ENCODE results near the gene MCFD2.

MCFD2 gene

GRCh38 chr2:46872902-46873603 is 42.6 kb downstream of the MCFD2 start:
- Histone ChIP-seq H2BK120ac (ENCODE audit: low read depth, low read length) (no peak overlapping the region), H3K4me1 (ENCODE audit: control insufficient read depth in 2 of 2, insufficient read depth in 1 of 2, low read depth in 1 of 2, low read length in 2 of 2) (peaks cover 4 to 9% of the 10 kb centered on the region in 2 donors), H3K14ac (ENCODE audit: low read length) (no peak overlapping the region), H2BK5ac (ENCODE audit: low read length) (no peak overlapping the region), H3K18ac (ENCODE audit: low read length) (no peak overlapping the region), H3K4me3 (ENCODE audit: low read length in 2 of 2) (no peak overlapping the region), H3K27me3 (ENCODE audit: control insufficient read depth in 3 of 3, insufficient read depth in 3 of 3, low read depth in 1 of 3, low read length in 3 of 3) (peaks cover 0 to 5% (median 0%) of the 10 kb centered on the region in 3 experiments), H2BK15ac (ENCODE audit: low read length) (no peak overlapping the region), H3K36me3 (replicated peaks in 1 of 2; ENCODE audit: control insufficient read depth in 2 of 2, insufficient read depth in 2 of 2, low read length in 2 of 2) (peaks cover 0 to 3% of the 10 kb centered on the region in 2 donors), H2AK5ac (ENCODE audit: low read depth, low read length) (no peak overlapping the region), H4K8ac (ENCODE audit: low read depth, low read length) (no peak overlapping the region), H3K79me1 (ENCODE audit: low read depth, low read length) (no peaks in the 10 kb centered on the region), H3K4ac (ENCODE audit: low read length) (no peak overlapping the region), H3K27ac (replicated peaks; ENCODE audit: low read length) (no peak overlapping the region), H3K4me2 (ENCODE audit: insufficient read depth, low read length, poor library complexity, severe bottlenecking) (no peak overlapping the region), H3K9ac (ENCODE audit: low read depth, low read length, poor library complexity) (no peak overlapping the region), H3K23ac (ENCODE audit: low read depth, low read length, poor library complexity) (no peak overlapping the region), H2BK12ac (ENCODE audit: low read length) (no peak overlapping the region), H4K91ac (ENCODE audit: low read depth, low read length, poor library complexity) (no peak overlapping the region), H3K9me3 (replicated peaks in 1 of 2; ENCODE audit: control insufficient read depth in 2 of 2, insufficient read depth in 1 of 2, low read depth in 1 of 2, low read length in 2 of 2) (peaks cover 6 to 9% of the 10 kb centered on the region in 2 donors), H2AFZ (ENCODE audit: low read length) (peak overlapping the region; percentile 58)
- DNase-seq (ENCODE audit: low spot score): no peak
- WGBS, 2 donors (ENCODE audit: extremely low coverage in 2 of 2, insufficient read length in 2 of 2, insufficient replicate concordance in 1 of 2): no CpG with 5 or more reads among the region's 4 CpGs

- Histone ChIP-seq H2AK5ac (ENCODE audit: low read depth, low read length) (no peak overlapping the region), H2BK12ac (ENCODE audit: low read length) (no peak overlapping the region), H4K91ac (ENCODE audit: low read depth, low read length, poor library complexity) (no peak overlapping the region), H3K23ac (ENCODE audit: low read depth, low read length, poor library complexity) (no peak overlapping the region), H2AFZ (ENCODE audit: low read length) (no peak overlapping the region), H3K18ac (ENCODE audit: low read length) (no peak overlapping the region), H2BK120ac (ENCODE audit: low read depth, low read length) (no peak overlapping the region), H3K9ac (ENCODE audit: low read depth, low read length, poor library complexity) (no peak overlapping the region), H3K14ac (ENCODE audit: low read length) (no peak overlapping the region), H3K4me2 (ENCODE audit: insufficient read depth, low read length, poor library complexity, severe bottlenecking) (no peak overlapping the region), H3K4me3 (ENCODE audit: low read length in 2 of 2) (no peak overlapping the region), H3K79me1 (ENCODE audit: low read depth, low read length) (no peaks in the 10 kb centered on the region), H3K9me3 (replicated peaks in 1 of 2; ENCODE audit: control insufficient read depth in 2 of 2, insufficient read depth in 1 of 2, low read depth in 1 of 2, low read length in 2 of 2) (peaks cover 0 to 9% of the 10 kb centered on the region in 2 donors), H3K27ac (replicated peaks; ENCODE audit: low read length) (no peak overlapping the region), H3K4ac (ENCODE audit: low read length) (no peak overlapping the region), H2BK15ac (ENCODE audit: low read length) (no peak overlapping the region), H4K8ac (ENCODE audit: low read depth, low read length) (no peak overlapping the region), H2BK5ac (ENCODE audit: low read length) (no peak overlapping the region), H3K27me3 (ENCODE audit: control insufficient read depth in 3 of 3, insufficient read depth in 3 of 3, low read depth in 1 of 3, low read length in 3 of 3) (no peaks in the 10 kb centered on the region), H3K4me1 (ENCODE audit: control insufficient read depth in 2 of 2, insufficient read depth in 1 of 2, low read depth in 1 of 2, low read length in 2 of 2) (peaks cover 4 to 7% of the 10 kb centered on the region in 2 donors), H3K36me3 (replicated peaks in 1 of 2; ENCODE audit: control insufficient read depth in 2 of 2, insufficient read depth in 2 of 2, low read length in 2 of 2) (no peaks in the 10 kb centered on the region)
- no CpG with 5 or more reads among the region's 6 CpGs for WGBS, 2 donors (ENCODE audit: extremely low coverage in 2 of 2, insufficient read length in 2 of 2, insufficient replicate concordance in 1 of 2)
- DNase-seq (ENCODE audit: low spot score): no peak
These were observed 43.6 kb downstream of the MCFD2 start for GRCh38 chr2:46871976-46872381.

- Histone ChIP-seq H3K4me2 (ENCODE audit: insufficient read depth, low read length, poor library complexity, severe bottlenecking) (no peak overlapping the region), H2AK5ac (ENCODE audit: low read depth, low read length) (no peak overlapping the region), H2BK5ac (ENCODE audit: low read length) (no peak overlapping the region), H4K8ac (ENCODE audit: low read depth, low read length) (no peak overlapping the region), H3K4ac (ENCODE audit: low read length) (no peak overlapping the region), H4K91ac (ENCODE audit: low read depth, low read length, poor library complexity) (no peak overlapping the region), H3K79me1 (ENCODE audit: low read depth, low read length) (no peaks in the 10 kb centered on the region), H3K23ac (ENCODE audit: low read depth, low read length, poor library complexity) (no peak overlapping the region), H3K9ac (ENCODE audit: low read depth, low read length, poor library complexity) (no peak overlapping the region), H3K14ac (ENCODE audit: low read length) (no peak overlapping the region), H2BK120ac (ENCODE audit: low read depth, low read length) (no peak overlapping the region), H2BK15ac (ENCODE audit: low read length) (no peak overlapping the region), H3K27ac (replicated peaks; ENCODE audit: low read length) (no peak overlapping the region), H3K27me3 (ENCODE audit: control insufficient read depth in 3 of 3, insufficient read depth in 3 of 3, low read depth in 1 of 3, low read length in 3 of 3) (no peaks in the 10 kb centered on the region), H2AFZ (ENCODE audit: low read length) (no peak overlapping the region), H3K4me1 (ENCODE audit: control insufficient read depth in 2 of 2, insufficient read depth in 1 of 2, low read depth in 1 of 2, low read length in 2 of 2) (peaks cover 4 to 7% of the 10 kb centered on the region in 2 donors), H2BK12ac (ENCODE audit: low read length) (no peak overlapping the region), H3K36me3 (replicated peaks in 1 of 2; ENCODE audit: control insufficient read depth in 2 of 2, insufficient read depth in 2 of 2, low read length in 2 of 2) (no peaks in the 10 kb centered on the region), H3K18ac (ENCODE audit: low read length) (peak overlapping the region; percentile 21), H3K4me3 (ENCODE audit: low read length in 2 of 2) (no peak overlapping the region), H3K9me3 (replicated peaks in 1 of 2; ENCODE audit: control insufficient read depth in 2 of 2, insufficient read depth in 1 of 2, low read depth in 1 of 2, low read length in 2 of 2) (peaks cover 0 to 9% of the 10 kb centered on the region in 2 donors)
- WGBS, 2 donors (ENCODE audit: extremely low coverage in 2 of 2, insufficient read length in 2 of 2, insufficient replicate concordance in 1 of 2): no CpG with 5 or more reads among the region's 8 CpGs
- no peak for DNase-seq (ENCODE audit: low spot score)
These were observed 45.4 kb downstream of the MCFD2 start for GRCh38 chr2:46870051-46870839.

GRCh38 chr2:46869621-46870020 is 46.0 kb downstream of the MCFD2 start:
- Histone ChIP-seq H2AFZ (ENCODE audit: low read length) (peak overlapping the region; percentile 53), H3K23ac (ENCODE audit: low read depth, low read length, poor library complexity) (no peak overlapping the region), H3K4me3 (ENCODE audit: low read length in 2 of 2) (no peak overlapping the region), H3K4ac (ENCODE audit: low read length) (no peak overlapping the region), H3K36me3 (replicated peaks in 1 of 2; ENCODE audit: control insufficient read depth in 2 of 2, insufficient read depth in 2 of 2, low read length in 2 of 2) (no peaks in the 10 kb centered on the region), H3K27me3 (ENCODE audit: control insufficient read depth in 3 of 3, insufficient read depth in 3 of 3, low read depth in 1 of 3, low read length in 3 of 3) (no peaks in the 10 kb centered on the region), H3K9me3 (replicated peaks in 1 of 2; ENCODE audit: control insufficient read depth in 2 of 2, insufficient read depth in 1 of 2, low read depth in 1 of 2, low read length in 2 of 2) (peaks cover 2 to 9% of the 10 kb centered on the region in 2 donors), H2BK15ac (ENCODE audit: low read length) (no peak overlapping the region), H2BK120ac (ENCODE audit: low read depth, low read length) (no peak overlapping the region), H4K8ac (ENCODE audit: low read depth, low read length) (no peak overlapping the region), H3K18ac (ENCODE audit: low read length) (no peak overlapping the region), H3K9ac (ENCODE audit: low read depth, low read length, poor library complexity) (no peak overlapping the region), H2BK5ac (ENCODE audit: low read length) (no peak overlapping the region), H4K91ac (ENCODE audit: low read depth, low read length, poor library complexity) (no peak overlapping the region), H2AK5ac (ENCODE audit: low read depth, low read length) (peak overlapping the region; percentile 31), H2BK12ac (ENCODE audit: low read length) (no peak overlapping the region), H3K4me2 (ENCODE audit: insufficient read depth, low read length, poor library complexity, severe bottlenecking) (no peak overlapping the region), H3K27ac (replicated peaks; ENCODE audit: low read length) (no peak overlapping the region), H3K4me1 (ENCODE audit: control insufficient read depth in 2 of 2, insufficient read depth in 1 of 2, low read depth in 1 of 2, low read length in 2 of 2) (peaks cover 4 to 7% of the 10 kb centered on the region in 2 donors), H3K14ac (ENCODE audit: low read length) (no peak overlapping the region), H3K79me1 (ENCODE audit: low read depth, low read length) (no peaks in the 10 kb centered on the region)
- no CpG with 5 or more reads among the region's 3 CpGs for WGBS, 2 donors (ENCODE audit: extremely low coverage in 2 of 2, insufficient read length in 2 of 2, insufficient replicate concordance in 1 of 2)
- DNase-seq (ENCODE audit: low spot score): no peak

Data from neuronal stem cell (in vitro differentiated cells).